HS-5 (cell line): ENCODE data around the gene WDFY2.

Experiments used
- DNase-seq: peaks from one replicate; pipeline ENCODE4 v3.0.0-alpha.2; 2012; ENCODE audit warnings: low read depth

Gene WDFY2

GRCh38 chr13:51713807-51714206 lies 129.5 kb downstream of the WDFY2 start:
- DNase-seq, result no peak

GRCh38 chr13:51714663-51715168 lies 130.5 kb downstream of the WDFY2 start:
- DNase-seq, result no peak

- no peak for DNase-seq
Measured at GRCh38 chr13:51715613-51716012, 131.4 kb downstream of the WDFY2 start.

- no peak for DNase-seq
Measured at GRCh38 chr13:51717786-51718398, 133.6 kb downstream of the WDFY2 start.

GRCh38 chr13:51719394-51719793 lies 135.1 kb downstream of the WDFY2 start:
- DNase-seq, result no peak

GRCh38 chr13:51721496-51721895 lies 137.2 kb downstream of the WDFY2 start:
- no peak for DNase-seq

GRCh38 chr13:51723529-51723928 lies 139.3 kb downstream of the WDFY2 start:
- DNase-seq, result no peak

- no peak for DNase-seq
Measured at GRCh38 chr13:51724721-51725120, 140.5 kb downstream of the WDFY2 start.

- DNase-seq, result no peak
Measured at GRCh38 chr13:51726446-51727193, 142.4 kb downstream of the WDFY2 start.

- DNase-seq, result no peak
Measured at GRCh38 chr13:51727634-51728274, 143.5 kb downstream of the WDFY2 start.

- DNase-seq, result no peak
Measured at GRCh38 chr13:51728275-51728673, 144.0 kb downstream of the WDFY2 start.

- DNase-seq, result no peak
Measured at GRCh38 chr13:51728972-51729371, 144.7 kb downstream of the WDFY2 start.

- no peak for DNase-seq
Measured at GRCh38 chr13:51729866-51730553, 145.7 kb downstream of the WDFY2 start.

GRCh38 chr13:51730927-51731326 lies 146.7 kb downstream of the WDFY2 start:
- DNase-seq, result no peak

GRCh38 chr13:51731759-51732158 lies 147.5 kb downstream of the WDFY2 start:
- DNase-seq, result no peak

- no peak for DNase-seq
Measured at GRCh38 chr13:51733374-51734298, 149.4 kb downstream of the WDFY2 start.

GRCh38 chr13:51734786-51735185 lies 150.5 kb downstream of the WDFY2 start:
- no peak for DNase-seq

GRCh38 chr13:51737609-51738008 lies 153.3 kb downstream of the WDFY2 start:
- no peak for DNase-seq

- DNase-seq, result no peak
Measured at GRCh38 chr13:51738226-51738905, 154.1 kb downstream of the WDFY2 start.

- DNase-seq, result no peak
Measured at GRCh38 chr13:51739027-51739764, 154.9 kb downstream of the WDFY2 start.
